Rectal smooth muscle tissue (tissue), 1 donor: ENCODE results near the gene SLC7A6.

Source experiments
- H3K27ac ChIP-seq: one replicate; pipeline ENCODE4 v1.7.0; 2013; ENCODE audit warnings: low read depth, low read length, inconsistent platforms
- H3K27me3 ChIP-seq: one replicate; pipeline ENCODE4 v1.7.0; 2013; ENCODE audit warnings: low read length; ENCODE audit not compliant: control insufficient read depth, insufficient read depth
- H3K36me3 ChIP-seq: one replicate; pipeline ENCODE4 v1.7.0; 2013; ENCODE audit warnings: low read length; ENCODE audit not compliant: control insufficient read depth, insufficient read depth
- H3K4me1 ChIP-seq: one replicate; pipeline ENCODE4 v1.7.0; 2013; ENCODE audit warnings: low read length; ENCODE audit not compliant: control insufficient read depth, insufficient read depth
- H3K4me3 ChIP-seq: one replicate; pipeline ENCODE4 v1.7.0; 2013; ENCODE audit warnings: low read length
- H3K9ac ChIP-seq: one replicate; pipeline ENCODE4 v1.7.0; 2013; ENCODE audit warnings: low read length

The SLC7A6 gene

GRCh38 chr16:68350813-68351350 is 86.6 kb downstream of the SLC7A6 start:
- no peaks in the 10 kb centered on the region for H3K4me1 ChIP-seq
- no peak overlapping the region for H3K27ac ChIP-seq
- no peaks in the 10 kb centered on the region for H3K27me3 ChIP-seq
- no peak overlapping the region for H3K4me3 ChIP-seq
- H3K9ac ChIP-seq: no peak overlapping the region
- peaks cover 20% of the 10 kb centered on the region for H3K36me3 ChIP-seq
